Transverse colon (tissue), 4 donors: ENCODE results near the gene TOP1.

ENCODE experiments used
- EP300 ChIP-seq: sonication (generic); formaldehyde crosslinking; IDR thresholded peaks from one replicate; pipeline ENCODE4 v1.6.1; 2017; ENCODE audit warnings: antibody characterized with exemption, low read depth
- POLR2AphosphoS5 ChIP-seq, 3 donors: sonication (generic); formaldehyde crosslinking; IDR thresholded peaks; one replicate each; pipeline ENCODE4 v1.6.1; 2016; ENCODE audit warnings: antibody characterized with exemption in 3 of 3
- TF ChIP-seq, protein P1 (sequence below), 5 experiments: fragments of 200-600 bp in 3 of 5; fragments of 450-650 bp in 2 of 5; sonication (generic) in 3 of 5; IDR thresholded peaks; 1 replicate in 2 of 5; 2 replicates in 3 of 5; pipeline ENCODE4 v1.5.1; 2016 to 2017; ENCODE audit warnings: antibody characterized with exemption in 5 of 5, inconsistent platforms in 3 of 5, mild to moderate bottlenecking in 2 of 5, moderate library complexity in 1 of 5

DNA sequence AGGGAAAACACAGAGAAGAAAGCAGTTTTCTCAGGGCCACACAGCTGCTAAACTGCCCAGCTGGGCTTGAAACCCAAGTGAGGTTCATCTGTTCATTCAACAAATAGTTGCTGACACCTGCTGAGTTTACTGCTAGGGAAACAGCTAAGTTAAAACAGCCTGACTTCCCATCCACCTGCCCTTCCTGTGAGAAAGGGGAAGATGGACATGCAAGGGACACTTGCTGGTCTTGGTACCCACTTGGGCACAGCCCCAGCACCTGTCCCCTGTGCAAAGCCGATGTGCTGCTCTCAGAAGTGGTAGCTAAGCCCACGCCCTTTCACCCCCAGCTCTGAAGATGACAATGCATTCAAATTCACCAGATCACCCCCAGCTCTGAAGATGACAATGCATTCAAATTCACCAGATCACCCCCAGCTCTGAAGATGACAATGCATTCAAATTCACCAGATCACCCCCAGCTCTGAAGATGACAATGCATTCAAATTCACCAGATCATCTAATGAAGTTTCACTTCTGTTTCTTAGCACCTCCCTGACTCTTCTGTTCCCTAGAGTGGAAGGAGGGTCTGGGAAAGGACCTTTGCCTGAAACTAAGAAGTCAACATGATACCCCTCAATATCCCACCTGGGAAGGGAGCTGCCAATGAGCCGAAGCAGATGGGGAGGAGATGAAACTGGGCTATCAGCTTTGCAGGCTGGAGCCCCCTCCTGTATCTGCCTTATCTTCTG lies 46.0 kb upstream of the TOP1 start:
- TF ChIP-seq, protein P1, sequence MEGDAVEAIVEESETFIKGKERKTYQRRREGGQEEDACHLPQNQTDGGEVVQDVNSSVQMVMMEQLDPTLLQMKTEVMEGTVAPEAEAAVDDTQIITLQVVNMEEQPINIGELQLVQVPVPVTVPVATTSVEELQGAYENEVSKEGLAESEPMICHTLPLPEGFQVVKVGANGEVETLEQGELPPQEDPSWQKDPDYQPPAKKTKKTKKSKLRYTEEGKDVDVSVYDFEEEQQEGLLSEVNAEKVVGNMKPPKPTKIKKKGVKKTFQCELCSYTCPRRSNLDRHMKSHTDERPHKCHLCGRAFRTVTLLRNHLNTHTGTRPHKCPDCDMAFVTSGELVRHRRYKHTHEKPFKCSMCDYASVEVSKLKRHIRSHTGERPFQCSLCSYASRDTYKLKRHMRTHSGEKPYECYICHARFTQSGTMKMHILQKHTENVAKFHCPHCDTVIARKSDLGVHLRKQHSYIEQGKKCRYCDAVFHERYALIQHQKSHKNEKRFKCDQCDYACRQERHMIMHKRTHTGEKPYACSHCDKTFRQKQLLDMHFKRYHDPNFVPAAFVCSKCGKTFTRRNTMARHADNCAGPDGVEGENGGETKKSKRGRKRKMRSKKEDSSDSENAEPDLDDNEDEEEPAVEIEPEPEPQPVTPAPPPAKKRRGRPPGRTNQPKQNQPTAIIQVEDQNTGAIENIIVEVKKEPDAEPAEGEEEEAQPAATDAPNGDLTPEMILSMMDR (IDR thresholded peaks at IDR 0.05), result no peak
- TF ChIP-seq EP300, result no peak
- TF ChIP-seq POLR2AphosphoS5 (IDR thresholded peaks at IDR 0.05), result no peak
